NCI-H2227 (cell line): ENCODE results near the gene ALPK3.

ENCODE experiments used
- DNase-seq: peaks from one replicate; lab custom pipeline; 2025; ENCODE audit not compliant: unreplicated experiment; lab: John Stamatoyannopoulos, UW

Gene ALPK3, protein sequence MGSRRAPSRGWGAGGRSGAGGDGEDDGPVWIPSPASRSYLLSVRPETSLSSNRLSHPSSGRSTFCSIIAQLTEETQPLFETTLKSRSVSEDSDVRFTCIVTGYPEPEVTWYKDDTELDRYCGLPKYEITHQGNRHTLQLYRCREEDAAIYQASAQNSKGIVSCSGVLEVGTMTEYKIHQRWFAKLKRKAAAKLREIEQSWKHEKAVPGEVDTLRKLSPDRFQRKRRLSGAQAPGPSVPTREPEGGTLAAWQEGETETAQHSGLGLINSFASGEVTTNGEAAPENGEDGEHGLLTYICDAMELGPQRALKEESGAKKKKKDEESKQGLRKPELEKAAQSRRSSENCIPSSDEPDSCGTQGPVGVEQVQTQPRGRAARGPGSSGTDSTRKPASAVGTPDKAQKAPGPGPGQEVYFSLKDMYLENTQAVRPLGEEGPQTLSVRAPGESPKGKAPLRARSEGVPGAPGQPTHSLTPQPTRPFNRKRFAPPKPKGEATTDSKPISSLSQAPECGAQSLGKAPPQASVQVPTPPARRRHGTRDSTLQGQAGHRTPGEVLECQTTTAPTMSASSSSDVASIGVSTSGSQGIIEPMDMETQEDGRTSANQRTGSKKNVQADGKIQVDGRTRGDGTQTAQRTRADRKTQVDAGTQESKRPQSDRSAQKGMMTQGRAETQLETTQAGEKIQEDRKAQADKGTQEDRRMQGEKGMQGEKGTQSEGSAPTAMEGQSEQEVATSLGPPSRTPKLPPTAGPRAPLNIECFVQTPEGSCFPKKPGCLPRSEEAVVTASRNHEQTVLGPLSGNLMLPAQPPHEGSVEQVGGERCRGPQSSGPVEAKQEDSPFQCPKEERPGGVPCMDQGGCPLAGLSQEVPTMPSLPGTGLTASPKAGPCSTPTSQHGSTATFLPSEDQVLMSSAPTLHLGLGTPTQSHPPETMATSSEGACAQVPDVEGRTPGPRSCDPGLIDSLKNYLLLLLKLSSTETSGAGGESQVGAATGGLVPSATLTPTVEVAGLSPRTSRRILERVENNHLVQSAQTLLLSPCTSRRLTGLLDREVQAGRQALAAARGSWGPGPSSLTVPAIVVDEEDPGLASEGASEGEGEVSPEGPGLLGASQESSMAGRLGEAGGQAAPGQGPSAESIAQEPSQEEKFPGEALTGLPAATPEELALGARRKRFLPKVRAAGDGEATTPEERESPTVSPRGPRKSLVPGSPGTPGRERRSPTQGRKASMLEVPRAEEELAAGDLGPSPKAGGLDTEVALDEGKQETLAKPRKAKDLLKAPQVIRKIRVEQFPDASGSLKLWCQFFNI (N-terminal part only)

DNA sequence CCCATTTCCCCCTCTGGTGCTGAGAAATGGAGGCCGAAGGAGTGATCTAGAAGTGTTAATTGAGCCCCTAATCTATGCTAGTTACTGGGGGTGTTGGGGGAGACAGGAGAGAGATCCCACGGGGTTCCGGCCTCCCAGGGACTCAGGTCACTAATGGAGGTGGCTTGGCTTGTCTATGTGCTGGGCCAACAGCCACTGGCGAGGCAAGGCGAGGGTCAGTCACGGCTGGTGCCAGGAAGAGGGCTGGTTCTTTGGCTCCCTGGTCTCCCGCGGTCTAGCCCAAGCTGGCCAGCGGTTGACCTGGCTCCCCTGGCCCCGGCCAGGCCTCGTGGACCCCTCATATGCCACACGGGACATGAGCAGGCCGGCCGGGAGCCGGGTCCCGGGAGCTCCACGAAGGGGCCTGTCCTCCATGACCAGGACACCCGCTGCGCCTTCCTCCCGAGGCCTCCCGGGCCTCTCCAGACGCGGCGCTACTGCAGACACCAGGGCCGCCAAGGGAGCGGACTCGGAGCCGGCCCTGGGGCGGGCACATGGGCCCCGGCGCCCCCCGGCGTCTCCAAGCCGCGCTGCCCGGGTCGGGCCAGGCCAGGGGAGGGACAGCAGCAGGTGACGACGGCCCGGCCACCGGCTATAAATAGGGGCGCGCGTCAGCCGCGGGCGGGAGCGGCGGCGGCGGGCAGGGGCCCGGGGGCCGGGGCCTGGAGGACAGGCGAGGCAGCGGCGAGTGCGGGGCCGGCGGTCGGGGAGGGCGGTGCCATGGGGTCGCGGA, at the start of gene ALPK3:
Gene ALPK3 (plus strand): TSS at position 663 of the 772 bp plus-strand sequence. CDS start 97 bp downstream, at position 760.
- DNase-seq: no peak

DNA sequence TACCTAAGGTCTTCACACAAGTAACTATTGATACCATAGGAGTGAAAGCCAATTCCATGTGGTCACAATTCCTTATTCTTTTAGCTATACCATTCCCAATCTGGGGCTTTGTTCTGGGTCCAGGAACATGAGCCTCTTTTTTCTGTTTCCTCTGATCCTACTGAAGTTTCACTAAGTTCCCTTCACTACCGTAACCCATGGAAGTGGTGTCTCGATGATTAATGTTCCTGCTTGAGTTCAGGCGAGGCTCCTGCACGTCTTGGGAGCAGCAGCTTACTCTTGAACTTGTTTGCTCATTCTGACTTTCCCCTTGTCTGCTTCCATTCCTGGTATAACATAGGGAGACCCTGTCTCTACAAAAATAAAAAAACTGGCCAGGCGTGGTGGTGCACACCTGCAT, 45.1 kb upstream of the ALPK3 start:
- DNase-seq: no peak

DNA sequence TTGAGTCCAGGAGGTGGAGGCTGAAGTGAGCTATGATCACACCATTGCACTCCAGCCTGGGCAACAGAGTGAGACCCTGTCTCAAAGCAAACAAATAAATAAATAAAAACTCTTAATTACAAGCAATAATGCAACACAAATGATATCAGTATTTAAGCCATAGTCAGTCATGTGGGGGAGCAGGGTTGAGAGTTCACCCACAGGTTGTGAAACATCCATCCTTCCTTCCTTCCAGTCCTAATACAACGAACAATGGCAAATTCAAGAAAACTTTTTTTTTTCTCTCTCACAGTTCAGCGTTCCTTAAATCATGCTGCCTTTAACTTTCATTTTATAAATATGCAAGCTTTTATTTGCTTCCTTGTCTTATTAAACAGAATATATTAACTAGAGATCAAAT, 44.7 kb upstream of the ALPK3 start:
- no peak for DNase-seq

DNA sequence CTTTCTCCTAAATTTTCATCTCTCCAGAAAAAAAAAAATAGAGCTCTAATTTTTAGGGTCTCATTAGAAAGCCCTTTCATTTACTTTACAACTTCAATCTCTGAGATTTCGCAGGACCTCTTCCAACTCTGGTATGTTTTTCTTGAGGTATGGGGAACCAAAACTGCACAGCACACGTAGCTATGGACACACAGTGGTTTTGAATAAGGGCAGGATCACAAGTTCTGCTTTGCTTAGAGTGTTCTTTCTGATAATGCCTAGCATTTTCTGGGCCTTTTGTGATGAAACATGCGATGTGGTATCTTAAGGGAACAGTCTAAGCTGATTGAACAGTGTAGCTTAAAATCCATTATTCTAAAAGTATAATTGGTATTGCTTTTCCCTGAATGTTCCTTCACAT, 43.4 kb upstream of the ALPK3 start:
- no peak for DNase-seq

DNA sequence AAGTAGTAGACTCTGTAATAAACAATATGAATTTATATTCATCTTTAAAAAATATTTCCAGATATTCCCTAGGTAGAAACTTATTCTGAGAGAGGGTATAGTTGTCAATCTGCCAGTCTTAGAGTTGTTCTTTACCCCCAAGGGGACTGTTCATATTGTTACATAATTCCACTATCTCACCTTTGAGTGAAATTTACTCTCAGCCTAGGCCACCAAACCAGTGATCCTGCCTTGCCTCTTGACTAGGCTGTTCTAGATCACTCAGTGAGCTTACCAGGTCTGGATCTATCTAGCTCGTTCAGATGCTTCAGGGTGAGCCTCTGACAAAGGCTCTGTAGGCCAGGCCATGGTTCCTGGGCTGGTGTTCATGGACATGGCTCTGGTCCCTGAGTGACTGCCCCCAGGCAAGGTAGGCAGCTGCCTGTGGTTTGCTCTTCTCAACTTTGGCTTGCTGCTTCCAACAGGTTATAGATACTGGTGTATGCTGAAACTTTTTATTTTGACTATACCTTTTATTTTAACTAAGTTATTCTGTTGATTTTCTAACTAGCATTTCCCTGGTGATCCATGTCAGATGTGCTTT, 41.2 kb upstream of the ALPK3 start:
- DNase-seq: no peak

DNA sequence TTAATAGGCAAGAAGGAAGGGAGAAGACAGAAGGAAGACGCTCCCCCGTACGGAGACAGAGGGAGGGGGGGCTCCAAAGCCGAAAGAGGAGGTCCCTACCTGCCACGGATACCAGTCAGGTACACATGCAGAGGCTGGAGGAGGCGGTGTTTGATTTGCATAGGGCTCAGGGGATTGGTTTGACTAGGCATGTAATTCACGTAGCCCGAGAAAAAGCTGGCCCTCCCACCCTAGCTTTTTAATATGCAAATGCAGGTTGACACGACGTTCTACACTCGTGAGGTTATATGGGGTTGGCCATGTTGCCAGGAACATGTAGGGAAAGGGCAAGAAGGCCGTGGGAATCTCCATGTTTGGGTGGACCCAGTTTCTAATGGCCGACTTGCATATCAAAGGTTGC, 39.0 kb upstream of the ALPK3 start:
- DNase-seq: no peak

DNA sequence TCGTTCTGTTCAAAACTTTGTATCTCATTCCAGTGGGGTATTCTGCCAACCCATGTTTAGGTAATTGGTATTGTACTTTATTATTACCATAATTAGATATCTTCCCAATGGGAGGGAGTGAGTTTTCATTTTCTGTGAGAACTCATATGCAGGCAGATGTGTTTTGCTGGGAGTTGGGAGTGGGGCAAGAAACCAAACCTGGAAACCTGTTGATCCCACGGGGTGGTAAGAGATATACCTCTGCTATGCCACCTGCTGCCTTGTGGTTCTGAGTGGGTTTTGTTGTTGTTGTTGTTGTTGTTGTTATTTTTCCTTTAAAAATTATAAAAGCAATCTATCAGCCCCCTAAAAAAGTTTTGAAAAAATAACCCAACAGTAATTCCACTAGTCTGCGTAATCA, 36.7 kb upstream of the ALPK3 start:
- DNase-seq: no peak

DNA sequence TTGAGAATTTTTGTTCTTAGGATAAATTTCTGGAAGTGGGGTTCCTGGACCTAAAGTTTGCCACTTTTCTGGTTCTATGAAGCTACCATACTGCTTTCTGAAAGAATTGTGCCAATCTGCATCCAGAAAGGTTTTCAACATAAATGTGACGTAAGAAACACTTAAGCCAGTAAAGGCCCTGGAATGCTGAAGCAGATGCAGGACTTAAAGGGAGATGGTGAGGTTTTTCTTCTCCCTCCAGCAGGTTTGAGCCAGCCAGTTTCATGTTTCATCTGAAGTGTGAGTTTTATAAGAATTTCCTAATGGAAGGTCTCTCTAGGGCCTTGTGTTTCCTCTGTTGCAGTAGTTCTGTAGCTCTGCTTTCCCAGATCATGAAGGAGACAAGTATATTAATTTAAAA, 35.7 kb upstream of the ALPK3 start:
- no peak for DNase-seq

DNA sequence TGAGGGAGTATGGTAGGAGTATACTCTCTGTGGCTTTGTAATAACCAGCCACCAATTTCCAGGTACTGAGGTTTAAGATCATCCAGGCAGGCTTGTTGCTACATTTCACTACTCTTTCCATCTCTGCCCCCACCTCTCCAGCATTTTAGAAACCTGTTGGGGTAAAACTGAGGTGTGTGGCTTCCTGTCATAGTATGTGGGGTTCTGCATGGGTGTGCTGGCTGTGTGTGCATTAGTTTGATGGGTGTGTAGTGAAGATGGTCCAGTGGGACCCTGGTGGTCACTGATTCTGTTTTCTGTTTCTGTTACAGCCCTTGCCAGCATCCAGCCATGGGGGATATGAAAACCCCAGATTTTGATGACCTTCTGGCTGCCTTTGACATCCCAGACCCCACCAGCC, 34.8 kb upstream of the ALPK3 start:
- DNase-seq: no peak

DNA sequence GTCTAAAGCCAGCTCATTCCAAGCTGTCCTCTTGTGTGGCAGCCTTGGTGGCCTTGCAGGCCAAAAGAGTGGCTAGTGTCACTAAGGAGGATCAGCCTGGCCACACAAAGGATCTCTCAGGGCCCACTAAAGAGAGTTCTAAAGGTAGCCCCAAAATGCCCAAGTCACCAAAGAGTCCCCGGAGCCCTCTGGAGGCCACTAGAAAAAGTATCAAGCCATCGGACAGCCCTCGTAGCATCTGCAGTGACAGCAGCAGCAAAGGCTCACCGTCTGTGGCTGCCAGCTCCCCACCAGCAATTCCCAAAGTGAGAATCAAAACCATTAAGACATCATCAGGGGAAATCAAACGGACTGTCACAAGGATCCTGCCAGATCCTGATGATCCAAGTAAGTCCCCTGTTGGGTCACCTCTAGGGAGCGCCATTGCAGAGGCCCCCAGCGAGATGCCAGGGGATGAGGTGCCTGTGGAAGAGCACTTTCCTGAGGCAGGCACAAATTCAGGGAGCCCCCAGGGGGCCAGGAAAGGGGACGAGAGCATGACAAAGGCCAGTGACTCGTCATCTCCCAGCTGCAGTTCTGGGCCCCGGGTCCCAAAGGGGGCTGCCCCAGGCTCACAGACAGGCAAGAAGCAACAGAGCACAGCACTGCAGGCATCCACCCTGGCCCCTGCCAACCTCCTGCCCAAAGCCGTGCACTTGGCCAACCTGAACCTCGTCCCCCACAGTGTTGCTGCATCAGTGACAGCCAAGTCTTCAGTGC, 33.5 kb upstream of the ALPK3 start:
- DNase-seq: no peak

DNA sequence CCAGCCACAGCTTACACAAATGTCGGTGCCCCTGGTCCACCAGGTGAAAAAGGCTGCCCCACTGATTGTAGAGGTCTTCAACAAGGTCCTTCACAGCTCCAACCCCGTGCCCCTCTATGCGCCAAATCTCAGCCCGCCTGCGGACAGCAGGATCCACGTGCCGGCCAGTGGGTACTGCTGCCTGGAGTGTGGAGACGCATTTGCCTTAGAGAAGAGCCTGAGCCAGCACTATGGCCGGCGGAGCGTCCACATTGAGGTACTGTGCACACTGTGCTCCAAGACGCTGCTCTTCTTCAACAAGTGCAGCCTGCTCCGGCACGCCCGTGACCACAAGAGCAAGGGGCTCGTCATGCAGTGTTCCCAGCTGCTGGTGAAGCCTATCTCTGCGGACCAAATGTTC, 32.9 kb upstream of the ALPK3 start:
- no peak for DNase-seq

DNA sequence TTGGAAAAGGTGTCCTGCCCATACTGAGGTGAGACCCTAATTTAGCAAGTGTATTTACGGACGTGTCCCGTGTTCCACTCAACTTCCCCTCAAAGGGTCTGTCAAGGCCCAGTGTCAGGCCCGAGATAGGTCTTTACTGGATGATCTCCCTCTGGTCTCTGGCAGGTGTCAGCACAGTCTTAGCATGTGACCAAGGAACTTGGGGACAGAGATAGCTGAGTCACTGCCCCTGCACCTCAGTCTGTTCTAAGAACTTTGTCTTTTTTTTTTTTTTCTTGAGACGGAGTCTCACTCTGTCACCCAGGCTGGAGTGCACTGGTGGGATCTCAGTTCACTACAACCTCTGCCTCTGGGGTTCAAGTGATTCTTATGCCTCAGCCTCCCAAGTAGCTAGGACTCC, 32.1 kb upstream of the ALPK3 start:
- DNase-seq: no peak

DNA sequence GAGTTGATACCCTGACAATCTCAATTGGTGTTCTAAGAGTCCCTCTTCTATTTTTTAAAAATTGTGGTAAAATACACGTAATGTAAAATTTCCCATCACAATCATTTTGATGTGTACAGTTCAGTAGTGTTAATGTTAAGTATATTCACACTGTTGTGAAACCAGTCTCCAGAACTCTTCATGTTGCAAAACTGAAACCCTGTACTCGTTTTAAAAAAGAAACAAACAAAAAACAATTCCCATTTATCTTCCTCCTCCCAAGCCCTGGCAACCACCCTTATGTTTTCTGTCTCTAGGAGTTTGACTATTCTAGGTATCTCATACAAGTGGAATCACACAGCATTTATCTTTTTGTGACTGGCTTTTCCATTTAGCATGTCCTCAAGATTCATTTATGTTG, 28.7 kb upstream of the ALPK3 start:
- DNase-seq: no peak

DNA sequence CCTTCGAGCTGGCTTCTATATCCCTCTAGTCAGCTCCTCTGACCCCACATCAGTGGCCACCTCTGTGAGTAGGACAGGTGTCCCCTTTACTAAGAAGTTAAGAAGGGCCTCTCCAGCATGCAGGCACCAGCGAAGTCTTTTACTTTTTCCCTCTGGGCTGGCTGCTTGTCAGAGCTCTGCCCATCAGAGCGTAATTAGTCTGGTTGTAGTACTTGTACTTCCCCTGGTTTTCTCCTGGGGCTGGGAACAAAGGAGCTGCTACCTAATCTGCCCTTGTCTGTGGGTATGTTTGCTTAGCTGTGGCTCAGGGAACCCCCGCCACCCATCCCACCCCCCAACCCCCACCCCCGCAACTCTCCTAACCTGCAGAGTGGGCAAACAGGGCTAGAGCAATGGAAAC, 27.4 kb upstream of the ALPK3 start:
- no peak for DNase-seq

DNA sequence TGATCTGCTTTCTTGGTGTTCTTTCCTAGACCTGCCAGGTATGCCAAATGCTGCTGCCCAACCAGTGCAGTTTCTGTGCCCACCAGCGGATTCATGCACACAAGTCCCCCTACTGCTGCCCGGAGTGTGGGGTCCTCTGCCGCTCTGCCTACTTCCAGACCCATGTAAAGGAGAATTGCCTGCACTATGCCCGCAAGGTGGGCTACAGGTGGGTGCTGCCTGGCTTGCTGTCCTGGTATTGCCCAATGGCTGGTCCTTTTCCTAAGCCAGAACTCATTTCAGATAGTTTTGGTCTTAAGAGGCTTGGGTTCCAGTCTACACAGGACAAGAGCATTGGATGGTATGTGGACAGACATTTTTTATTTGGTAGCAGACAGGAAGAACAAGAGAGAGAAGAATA, 26.5 kb upstream of the ALPK3 start:
- no peak for DNase-seq

DNA sequence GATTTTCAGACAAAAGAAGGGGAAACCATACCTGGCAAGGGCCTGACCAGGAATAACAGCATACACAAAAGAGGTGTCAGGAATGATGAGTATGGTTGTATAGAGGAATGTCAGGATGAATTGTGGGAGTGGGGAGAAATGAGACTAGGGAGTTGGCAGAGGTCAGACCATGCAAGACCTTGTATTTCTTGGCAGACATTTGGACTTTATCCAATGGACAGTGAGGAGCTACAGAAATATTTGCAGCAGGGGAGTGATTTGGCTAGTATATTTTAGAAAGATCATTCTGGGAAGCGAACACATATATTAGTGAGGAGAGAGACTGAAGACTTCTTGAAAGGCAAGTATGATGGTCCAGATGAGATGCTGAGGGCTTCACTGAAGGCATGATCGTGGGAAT, 25.4 kb upstream of the ALPK3 start:
- no peak for DNase-seq

DNA sequence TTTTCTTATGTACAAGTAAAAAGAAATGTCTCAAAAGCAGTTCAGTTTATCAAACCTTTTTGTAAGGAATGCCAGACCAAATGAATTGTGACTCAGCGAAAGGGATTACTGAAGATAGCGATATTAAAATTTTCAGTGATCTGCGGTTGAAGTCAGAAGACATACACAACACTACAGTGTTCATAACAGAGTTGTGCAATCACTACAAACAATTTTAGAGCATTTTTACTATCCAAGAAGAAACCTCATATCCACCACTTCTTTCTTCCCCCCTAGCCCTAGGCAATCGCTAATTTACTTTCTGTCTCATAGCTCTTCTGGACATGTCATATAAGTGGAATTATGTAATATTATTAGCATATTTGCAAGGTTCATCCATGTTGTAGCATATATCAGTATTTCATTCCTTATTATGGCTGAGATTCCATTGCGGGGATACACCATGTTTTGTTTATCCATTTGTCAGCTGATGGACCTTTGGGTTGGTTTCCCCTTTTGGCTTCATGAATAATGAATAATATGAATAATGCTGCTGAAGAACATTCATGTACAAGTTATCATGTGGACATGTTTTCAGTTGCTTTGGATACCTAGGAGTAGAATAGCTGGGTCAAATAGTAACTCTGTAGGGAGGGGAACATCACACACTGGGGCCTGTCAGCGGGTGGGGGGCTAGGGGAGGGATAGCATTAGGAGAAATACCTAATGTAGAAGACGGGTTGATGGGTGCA, 23.6 kb upstream of the ALPK3 start:
- no peak for DNase-seq

DNA sequence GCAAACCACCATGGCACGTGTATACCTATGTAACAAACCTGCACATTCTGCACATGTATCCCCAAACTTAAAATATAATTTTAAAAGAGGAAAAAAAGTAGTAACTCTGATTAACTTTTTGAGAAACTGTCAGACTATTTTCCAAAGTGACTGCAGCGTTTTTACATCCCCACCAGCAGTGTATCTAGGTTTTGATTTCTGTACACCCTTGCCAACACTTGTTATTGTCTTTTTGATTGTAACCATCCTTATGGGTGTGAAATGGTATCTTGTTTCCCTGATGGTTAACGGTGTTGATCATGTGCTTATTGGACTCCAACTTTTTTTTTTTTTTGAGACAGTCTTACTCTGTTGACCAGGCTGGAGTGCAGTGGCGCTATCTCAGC, 23.0 kb upstream of the ALPK3 start:
- no peak for DNase-seq

DNA sequence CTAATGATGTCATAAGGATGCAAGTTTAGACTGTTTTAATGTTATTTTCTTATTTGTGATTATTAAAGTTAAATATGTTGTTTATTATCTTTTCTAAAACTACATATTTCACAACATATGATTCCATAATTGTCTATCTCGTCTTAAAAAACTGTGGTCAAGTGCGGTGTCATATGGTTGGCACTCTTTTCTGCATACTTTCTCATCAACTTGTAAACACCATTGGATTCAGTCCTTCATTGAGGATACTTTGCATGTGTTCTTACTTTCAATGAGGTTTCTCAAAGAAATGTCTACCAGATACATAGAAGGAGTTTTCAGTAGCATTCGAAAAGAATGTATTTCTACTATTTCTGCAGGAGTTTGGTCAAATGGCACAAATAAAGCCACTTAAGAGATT, 22.0 kb upstream of the ALPK3 start:
- DNase-seq: no peak
